Subcutaneous abdominal adipose tissue (tissue), 5 donors: ENCODE data around the gene SIK3.

ENCODE experiments used
- H3K27ac ChIP-seq: one replicate; pipeline ENCODE4 v1.7.0; 2013; ENCODE audit warnings: low read depth, mild to moderate bottlenecking, inconsistent platforms, low read length, moderate library complexity
- H3K27me3 ChIP-seq, 5 donors: one replicate each; pipeline ENCODE4 v1.7.0; 2013; ENCODE audit warnings: low read length in 5 of 5, inconsistent platforms in 1 of 5; ENCODE audit not compliant: control insufficient read depth in 5 of 5, insufficient read depth in 4 of 5
- H3K36me3 ChIP-seq, 5 donors: one replicate each; pipeline ENCODE4 v1.7.0; 2013; ENCODE audit warnings: low read length in 5 of 5; ENCODE audit not compliant: control insufficient read depth in 5 of 5, insufficient read depth in 5 of 5
- H3K4me1 ChIP-seq, 5 donors: one replicate each; pipeline ENCODE4 v1.7.0; 2013; ENCODE audit warnings: low read length in 5 of 5, mild to moderate bottlenecking in 3 of 5, moderate library complexity in 1 of 5; ENCODE audit not compliant: control insufficient read depth in 5 of 5, insufficient read depth in 5 of 5
- H3K4me3 ChIP-seq, 5 donors: one replicate each; pipeline ENCODE4 v1.7.0; 2013; ENCODE audit warnings: low read length in 5 of 5, low read depth in 1 of 5
- H3K9ac ChIP-seq, 5 donors: one replicate each; pipeline ENCODE4 v1.7.0; 2013; ENCODE audit warnings: low read length in 5 of 5, mild to moderate bottlenecking in 4 of 5, moderate library complexity in 3 of 5
- H3K9me3 ChIP-seq, 5 donors: one replicate each; pipeline ENCODE4 v1.7.0; 2013; ENCODE audit warnings: low read length in 5 of 5; ENCODE audit not compliant: control insufficient read depth in 5 of 5
- donor health status: healthy.
- donor health status: healthy.
- donor health status: healthy.
- donor health status: healthy.
- donor health status: healthy.

The SIK3 gene

DNA sequence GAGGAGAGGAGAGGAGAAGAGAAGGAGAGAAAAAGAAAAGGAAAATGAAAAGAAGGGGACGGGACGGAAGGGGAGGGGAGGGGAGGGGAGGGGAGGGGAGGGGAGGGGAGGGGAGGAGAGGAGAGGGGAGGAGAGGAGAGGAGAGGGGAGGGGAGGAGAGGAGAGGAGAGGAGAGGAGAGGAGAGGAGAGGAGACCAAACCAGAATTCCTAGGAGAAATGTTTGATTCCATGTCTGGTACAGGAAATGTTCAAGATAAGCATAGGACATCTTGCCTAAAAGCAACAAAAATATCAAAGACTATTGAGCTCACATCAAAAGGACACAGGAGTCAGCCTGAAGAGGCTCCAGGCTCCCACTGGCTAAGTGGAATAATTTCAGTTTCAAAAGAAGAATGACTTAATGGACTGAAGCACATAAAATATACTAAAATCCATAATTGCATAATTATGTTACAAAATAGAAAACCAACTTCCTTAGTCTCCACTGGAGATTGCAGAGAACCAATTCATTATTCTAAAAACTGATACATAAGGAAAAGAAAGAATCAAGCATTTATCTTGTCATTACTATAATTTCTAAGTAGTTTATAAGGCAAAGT, 159.7 kb downstream of the SIK3 start:
- H3K9me3 ChIP-seq: no peaks in the 10 kb centered on the region

GRCh38 chr11:116936754-116937446, 161.3 kb downstream of the SIK3 start:
- Histone ChIP-seq H3K9ac (no peak overlapping the region), H3K36me3 (peaks cover 0 to 4% (median 2%) of the 10 kb centered on the region in 5 donors), H3K9me3 (no peaks in the 10 kb centered on the region), H3K27me3 (no peaks in the 10 kb centered on the region), H3K27ac (no peak overlapping the region), H3K4me3 (no peak overlapping the region), H3K4me1 (peaks cover 0 to 7% (median 5%) of the 10 kb centered on the region in 5 donors)

More for the DNA sequence above, 159.7 kb downstream of the SIK3 start:
- Histone ChIP-seq H3K4me1 (no peaks in the 10 kb centered on the region), H3K36me3 (peaks cover 0 to 4% (median 2%) of the 10 kb centered on the region in 5 donors), H3K27ac (no peak overlapping the region), H3K4me3 (no peak overlapping the region), H3K9ac (no peak overlapping the region), H3K27me3 (no peaks in the 10 kb centered on the region)

- Histone ChIP-seq H3K9ac (no peak overlapping the region), H3K4me1 (peaks cover 3 to 21% (median 16%) of the 10 kb centered on the region in 5 donors), H3K36me3 (peaks cover 0 to 4% (median 2%) of the 10 kb centered on the region in 5 donors), H3K4me3 (no peak overlapping the region), H3K9me3 (no peaks in the 10 kb centered on the region), H3K27ac (no peak overlapping the region), H3K27me3 (no peaks in the 10 kb centered on the region)
Observed at GRCh38 chr11:116935514-116935913, 162.7 kb downstream of the SIK3 start.

DNA sequence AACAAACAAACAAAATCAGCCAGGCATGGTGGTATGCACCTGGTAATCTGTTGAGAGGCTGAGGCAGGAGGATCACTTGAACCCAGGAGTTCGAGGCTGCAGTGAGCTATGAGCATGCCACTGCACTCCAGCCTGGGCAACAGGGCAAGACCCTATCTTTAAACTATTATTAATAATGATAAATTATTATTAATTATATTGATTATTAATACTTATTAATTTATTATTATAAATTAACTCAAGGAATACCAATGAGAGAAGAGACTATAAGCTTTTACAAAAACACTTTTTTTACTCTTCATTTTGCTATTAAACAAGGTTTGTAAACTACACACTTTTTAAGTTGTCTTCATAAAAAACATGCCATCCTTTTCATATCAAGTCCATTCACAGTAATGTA, 163.1 kb downstream of the SIK3 start:
- H3K27ac ChIP-seq: no peak overlapping the region

GRCh38 chr11:116933961-116934360, 164.3 kb downstream of the SIK3 start:
- H3K9me3 ChIP-seq: no peaks in the 10 kb centered on the region
- no peak overlapping the region for H3K4me3 ChIP-seq
- H3K9ac ChIP-seq: no peak overlapping the region
- H3K27ac ChIP-seq: no peak overlapping the region
- no peaks in the 10 kb centered on the region for H3K27me3 ChIP-seq
- H3K4me1 ChIP-seq: peaks cover 3 to 36% (median 31%) of the 10 kb centered on the region in 5 donors
- peaks cover 0 to 4% (median 2%) of the 10 kb centered on the region in 5 donors for H3K36me3 ChIP-seq

More for the DNA sequence above, 163.1 kb downstream of the SIK3 start:
- no peak overlapping the region for H3K9ac ChIP-seq
- H3K4me1 ChIP-seq: peaks cover 3 to 25% (median 20%) of the 10 kb centered on the region in 5 donors
- no peak overlapping the region for H3K4me3 ChIP-seq
- peaks cover 0 to 4% (median 2%) of the 10 kb centered on the region in 5 donors for H3K36me3 ChIP-seq
- H3K27me3 ChIP-seq: no peaks in the 10 kb centered on the region
- H3K9me3 ChIP-seq: no peaks in the 10 kb centered on the region

DNA sequence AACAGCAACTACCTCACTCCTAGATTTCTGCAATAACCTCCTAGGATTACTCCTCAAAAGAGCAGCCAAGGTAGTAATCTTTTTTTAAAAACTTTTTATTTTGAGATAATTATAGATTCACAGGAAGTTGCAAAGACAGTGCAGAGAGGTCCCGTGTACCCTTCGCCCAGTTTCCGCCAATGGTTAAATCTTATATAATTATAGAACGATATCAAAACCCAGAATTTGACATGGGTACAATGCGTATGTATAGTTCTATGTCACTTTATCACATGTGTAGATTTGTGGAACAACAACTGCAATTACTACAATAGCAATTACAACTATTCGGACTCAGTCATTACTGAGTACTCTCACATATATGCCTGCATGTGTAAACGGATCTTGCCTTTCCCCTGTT, 166.0 kb downstream of the SIK3 start:
- H3K4me3 ChIP-seq: no peak overlapping the region
- H3K27ac ChIP-seq: peak overlapping the region; percentile 31
- H3K27me3 ChIP-seq: no peaks in the 10 kb centered on the region
- H3K36me3 ChIP-seq: peaks cover 0 to 4% (median 2%) of the 10 kb centered on the region in 5 donors
- H3K4me1 ChIP-seq: peaks cover 3 to 40% (median 34%) of the 10 kb centered on the region in 5 donors
- no peaks in the 10 kb centered on the region for H3K9me3 ChIP-seq
- H3K9ac ChIP-seq: no peak overlapping the region

DNA sequence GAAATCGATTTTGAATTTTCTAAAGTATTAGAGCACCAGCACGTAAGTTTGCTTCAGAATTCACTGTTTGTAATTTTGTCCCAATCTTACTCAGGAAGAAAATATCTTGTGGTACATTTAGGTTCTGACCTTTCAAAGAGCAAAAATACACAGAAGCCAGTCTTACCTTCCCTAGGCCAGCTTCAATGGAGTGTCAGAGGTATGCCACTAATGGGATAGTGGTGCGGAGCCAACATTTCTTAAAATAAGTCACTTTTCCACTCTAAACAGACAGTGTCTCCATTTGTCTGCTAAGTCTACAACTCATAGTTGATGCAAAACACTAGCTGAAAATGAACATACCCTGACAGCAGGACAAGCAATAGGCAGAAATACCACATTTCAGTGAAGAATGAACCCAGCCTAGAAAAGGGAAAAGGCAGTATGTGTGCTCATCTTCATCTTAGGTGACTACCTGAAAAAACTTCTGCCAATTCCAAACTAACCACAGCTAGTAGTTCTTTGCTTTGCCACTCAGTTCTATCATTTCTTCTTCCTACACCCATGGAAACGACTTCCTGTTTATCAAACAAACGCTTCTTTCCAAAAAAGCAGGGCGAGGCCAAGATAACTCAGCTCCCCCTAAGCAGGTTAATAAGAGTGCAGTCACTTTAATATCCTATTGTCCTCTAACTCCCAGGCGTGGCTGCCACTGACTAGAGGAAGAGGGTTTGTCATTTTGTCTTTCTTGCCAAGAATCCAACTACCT, 166.8 kb downstream of the SIK3 start:
- Histone ChIP-seq H3K9ac (no peak overlapping the region), H3K36me3 (peaks cover 0 to 2% (median 0%) of the 10 kb centered on the region in 5 donors), H3K27me3 (no peaks in the 10 kb centered on the region), H3K4me3 (peak overlapping the region in 1 of 5 donors; percentile 17), H3K9me3 (no peaks in the 10 kb centered on the region), H3K27ac (peak overlapping the region; percentile 31), H3K4me1 (peaks cover 3 to 40% (median 34%) of the 10 kb centered on the region in 5 donors)

GRCh38 chr11:116930586-116930985, 167.6 kb downstream of the SIK3 start:
- peak overlapping the region; percentile 31 for H3K27ac ChIP-seq
- H3K27me3 ChIP-seq: no peaks in the 10 kb centered on the region
- H3K9me3 ChIP-seq: no peaks in the 10 kb centered on the region
- H3K4me3 ChIP-seq: peak overlapping the region; percentile 29 to 56 (median 49)
- H3K9ac ChIP-seq: peak overlapping the region in 2 of 5 donors; percentile 28 to 49
- peaks cover 3 to 40% (median 34%) of the 10 kb centered on the region in 5 donors for H3K4me1 ChIP-seq
- peaks cover 6 to 9% (median 7%) of the 10 kb centered on the region in 5 donors for H3K36me3 ChIP-seq

- H3K36me3 ChIP-seq: peaks cover 6 to 11% (median 8%) of the 10 kb centered on the region in 5 donors
- H3K27me3 ChIP-seq: no peaks in the 10 kb centered on the region
- no peaks in the 10 kb centered on the region for H3K9me3 ChIP-seq
- H3K9ac ChIP-seq: peak overlapping the region in 2 of 5 donors; percentile 28 to 49
- H3K27ac ChIP-seq: no peak overlapping the region
- H3K4me1 ChIP-seq: peaks cover 3 to 40% (median 34%) of the 10 kb centered on the region in 5 donors
- H3K4me3 ChIP-seq: peak overlapping the region; percentile 29 to 56 (median 49)
Observed at GRCh38 chr11:116930177-116930576, 168.1 kb downstream of the SIK3 start.
